Measurements from ENCODE around the gene PRKAG2.

The PRKAG2 gene

GRCh38 chr7:151683615-151684407 lies 193.1 kb downstream of the PRKAG2 start:
- no peak for DNase-seq (ENCODE audit: low read depth in 2 of 3, low spot score in 2 of 3)

DNA sequence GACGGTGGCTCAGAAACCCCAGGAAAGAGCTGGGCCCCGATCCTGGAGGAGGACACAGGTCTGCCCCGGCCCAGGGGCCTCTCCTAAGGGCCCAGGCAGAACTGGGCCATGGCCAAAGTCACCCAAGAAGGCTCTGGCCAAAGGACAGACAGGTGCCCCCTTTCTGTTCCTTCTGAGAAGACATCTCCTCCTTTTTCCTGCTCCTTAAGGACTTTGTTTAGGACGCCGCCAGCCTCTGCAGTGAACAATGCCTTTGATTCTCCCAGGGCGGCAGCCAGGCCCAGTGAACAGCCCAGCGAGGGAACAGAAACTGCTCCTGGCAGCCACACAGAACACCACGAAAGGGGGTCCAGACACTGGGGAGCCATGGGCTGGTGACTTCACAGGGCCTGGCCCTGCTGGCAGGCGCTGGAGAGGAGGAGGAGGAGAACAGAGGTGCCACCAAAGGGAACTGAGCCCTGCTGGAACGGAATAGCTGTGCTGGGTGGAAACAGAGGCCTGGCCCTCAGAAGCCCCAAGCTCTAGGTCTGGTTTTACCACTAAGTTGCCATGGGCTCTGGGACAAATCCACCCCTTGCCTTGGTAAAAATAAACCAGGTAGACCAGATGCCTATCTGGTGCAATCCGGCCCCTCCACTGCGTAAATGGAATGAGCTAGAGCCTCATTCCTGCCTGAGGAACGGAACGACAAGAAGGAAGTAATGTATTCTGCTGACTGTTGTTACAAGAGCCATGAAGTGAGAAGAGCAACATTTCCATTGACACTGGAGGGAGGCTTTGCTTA lies 193.9 kb downstream of the PRKAG2 start:
- DNase-seq (ENCODE audit: low read depth in 2 of 3, low spot score in 2 of 3), result no peak

DNA sequence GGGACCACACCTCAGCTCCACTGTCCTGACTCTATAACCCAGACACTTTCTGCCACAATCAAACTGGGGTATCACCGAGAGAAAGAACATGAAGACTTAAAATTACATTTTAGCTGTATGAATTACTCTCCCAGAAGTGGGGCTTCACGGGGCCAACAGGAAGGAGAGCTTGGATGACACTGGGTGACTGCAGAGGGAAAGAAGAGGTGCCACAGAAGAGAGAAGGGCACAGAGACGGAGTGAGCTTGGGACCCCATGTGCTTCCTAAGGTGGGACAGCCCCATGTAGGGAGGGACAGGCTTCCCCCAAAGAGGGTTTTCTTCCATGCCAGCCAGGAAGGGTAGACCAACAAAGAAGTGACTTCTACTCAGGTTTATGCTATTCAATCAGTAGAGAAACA lies 195.2 kb downstream of the PRKAG2 start:
- DNase-seq (ENCODE audit: low read depth in 2 of 3, low spot score in 2 of 3), result no peak

DNA sequence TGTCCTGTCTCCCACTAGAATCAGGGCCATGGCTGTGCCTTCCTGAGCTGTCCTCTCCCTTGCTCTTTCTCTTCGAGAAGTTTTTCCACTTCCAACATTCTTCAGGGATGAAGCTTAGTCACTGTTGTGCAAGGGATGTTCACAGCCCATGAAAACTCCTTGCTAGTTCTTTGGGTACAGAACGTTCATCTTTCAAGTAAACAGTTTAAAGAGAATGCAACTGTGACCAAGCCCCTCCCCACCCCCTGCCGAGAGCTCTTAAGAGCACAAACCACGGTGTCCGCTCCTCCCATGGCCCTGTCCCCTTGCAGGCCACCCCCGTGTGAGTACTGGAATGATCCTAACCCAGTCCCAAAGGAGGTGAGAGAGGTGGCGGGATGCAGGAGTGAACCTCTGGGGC lies 196.1 kb downstream of the PRKAG2 start:
- DNase-seq (ENCODE audit: low read depth in 2 of 3, low spot score in 2 of 3), result no peak

DNA sequence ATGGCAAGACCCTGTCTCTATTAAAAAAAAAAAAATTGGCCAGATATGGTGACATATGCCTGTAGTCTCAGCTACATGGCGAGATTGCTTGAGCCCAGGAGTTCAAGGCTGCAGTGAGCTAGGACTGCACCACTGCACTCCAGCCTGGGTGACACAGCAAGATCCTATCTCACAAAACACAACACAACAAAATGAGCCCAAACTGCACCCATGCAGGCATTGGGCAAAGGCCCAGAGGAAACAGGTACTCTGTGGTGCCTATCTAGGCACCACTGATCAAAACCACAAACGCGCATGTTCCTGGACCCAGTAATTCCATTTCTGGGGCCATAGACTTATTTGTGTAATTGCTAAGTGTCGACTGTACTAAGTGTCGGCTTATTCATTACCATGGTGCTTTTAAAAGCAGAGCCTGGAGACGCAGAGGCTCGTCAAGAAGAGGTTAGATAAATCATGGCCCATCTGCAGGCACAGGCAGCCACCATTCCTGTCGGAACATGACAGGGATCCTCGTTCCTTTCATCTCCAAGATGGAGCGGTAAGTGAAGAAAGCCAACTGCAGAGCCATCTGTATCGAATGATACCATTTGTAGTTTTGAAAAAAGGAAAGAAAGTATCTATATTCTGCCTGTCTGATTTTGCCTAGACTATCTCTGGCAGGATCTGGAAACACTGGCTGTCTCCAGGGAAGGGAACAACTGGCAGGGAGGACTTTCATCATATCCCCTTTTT lies 196.9 kb downstream of the PRKAG2 start:
- no peak for DNase-seq (ENCODE audit: low read depth in 2 of 3, low spot score in 2 of 3)

GRCh38 chr7:151679071-151679708 lies 197.7 kb downstream of the PRKAG2 start:
- no peak for DNase-seq (ENCODE audit: low read depth in 2 of 3, low spot score in 2 of 3)

DNA sequence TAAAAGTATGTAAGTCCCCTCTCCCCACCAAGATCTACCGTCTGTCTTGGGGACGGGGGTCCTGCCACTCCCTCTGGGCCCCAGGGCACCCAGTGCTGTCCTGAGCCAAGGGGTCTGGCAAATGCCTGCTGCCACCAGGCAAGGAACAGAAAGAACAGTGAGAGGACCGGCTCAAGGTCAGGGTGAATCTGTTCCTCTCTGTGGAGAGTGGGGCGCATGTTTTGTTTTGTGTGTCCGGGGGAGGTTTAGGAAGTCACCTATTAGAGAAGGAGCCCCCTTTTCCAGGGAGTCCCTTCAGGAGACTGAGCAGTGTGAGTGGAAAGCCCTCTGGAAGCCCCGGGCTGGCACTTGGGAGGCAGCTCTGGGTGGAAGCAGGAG lies 198.7 kb downstream of the PRKAG2 start:
- no peak for DNase-seq (ENCODE audit: low read depth in 2 of 3, low spot score in 2 of 3)

DNA sequence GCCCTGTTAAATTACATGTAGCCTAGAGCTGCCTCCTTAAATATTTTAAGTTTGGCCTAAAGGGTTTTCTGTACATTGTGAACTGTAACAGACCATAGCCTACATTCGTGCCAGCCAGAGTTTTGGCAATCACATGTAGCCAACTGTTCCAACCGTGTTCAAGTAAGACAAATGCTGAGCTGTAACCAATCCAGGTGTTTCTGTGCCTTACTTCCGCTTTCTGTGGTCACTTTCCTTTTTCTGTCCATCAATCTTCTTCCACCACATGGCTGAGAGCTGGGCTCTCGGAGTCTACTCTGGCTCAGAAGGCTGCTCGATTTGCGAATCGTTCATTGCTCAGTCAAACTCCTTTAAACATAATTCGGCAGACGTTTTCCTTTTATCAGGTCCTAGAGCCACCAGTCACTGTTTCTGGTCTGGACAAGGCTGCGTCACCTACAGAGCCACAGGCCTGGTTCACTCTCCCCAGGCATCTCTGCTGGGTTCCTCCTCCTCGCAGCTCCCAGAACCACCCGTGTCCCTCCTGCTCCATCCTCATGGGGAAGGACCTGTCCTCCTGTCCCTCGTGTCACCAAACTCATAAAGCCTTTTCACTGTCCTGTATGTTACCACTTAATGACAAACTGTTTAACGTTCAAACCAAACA lies 199.2 kb downstream of the PRKAG2 start:
- no peak for DNase-seq (ENCODE audit: low read depth in 2 of 3, low spot score in 2 of 3)

GRCh38 chr7:151676759-151677158 lies 200.2 kb downstream of the PRKAG2 start:
- DNase-seq (ENCODE audit: low read depth in 2 of 3, low spot score in 2 of 3), result no peak

GRCh38 chr7:151675196-151675920 lies 201.6 kb downstream of the PRKAG2 start:
- no peak for DNase-seq (ENCODE audit: low read depth in 2 of 3, low spot score in 2 of 3)

- no peak for DNase-seq (ENCODE audit: low read depth in 2 of 3, low spot score in 2 of 3)
Observed at GRCh38 chr7:151674161-151674920, 202.6 kb downstream of the PRKAG2 start.

GRCh38 chr7:151673216-151673615 lies 203.7 kb downstream of the PRKAG2 start:
- DNase-seq (ENCODE audit: low read depth in 2 of 3, low spot score in 2 of 3), result no peak

DNA sequence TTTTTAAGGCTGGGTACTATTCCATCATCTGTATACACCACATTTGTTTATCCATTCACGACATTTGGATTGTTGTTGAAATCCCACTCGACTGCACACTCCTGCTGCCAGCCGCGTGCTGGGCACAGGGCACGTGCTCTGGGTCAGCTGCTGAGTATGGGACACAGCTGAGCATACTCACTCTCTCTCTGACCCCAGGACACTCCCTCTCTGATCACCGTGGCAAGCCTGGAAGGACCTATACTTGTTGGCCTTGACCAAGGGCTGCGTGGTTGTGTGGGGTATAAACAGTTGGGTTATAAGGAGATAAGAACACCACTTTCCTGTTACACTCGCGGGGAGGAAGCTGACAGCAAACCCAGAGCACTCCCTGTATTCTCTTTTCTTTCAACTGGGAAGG lies 204.2 kb downstream of the PRKAG2 start:
- no peak for DNase-seq (ENCODE audit: low read depth in 2 of 3, low spot score in 2 of 3)

- no peak for DNase-seq (ENCODE audit: low read depth in 2 of 3, low spot score in 2 of 3)
Observed at GRCh38 chr7:151671514-151671913, 205.4 kb downstream of the PRKAG2 start.

GRCh38 chr7:151669762-151670161 lies 207.2 kb downstream of the PRKAG2 start:
- no peak for DNase-seq (ENCODE audit: low read depth in 2 of 3, low spot score in 2 of 3)

- DNase-seq (ENCODE audit: low read depth in 2 of 3, low spot score in 2 of 3), result no peak
Observed at GRCh38 chr7:151666886-151667285, 210.0 kb downstream of the PRKAG2 start.

GRCh38 chr7:151665368-151665767 lies 211.5 kb downstream of the PRKAG2 start:
- no peak for DNase-seq (ENCODE audit: low read depth in 2 of 3, low spot score in 2 of 3)

GRCh38 chr7:151664268-151664667 lies 212.6 kb downstream of the PRKAG2 start:
- no peak for DNase-seq (ENCODE audit: low read depth in 2 of 3, low spot score in 2 of 3)

GRCh38 chr7:151663382-151664100 lies 213.4 kb downstream of the PRKAG2 start:
- no peak for DNase-seq (ENCODE audit: low read depth in 2 of 3, low spot score in 2 of 3)

All from activated CD8-positive, alpha-beta memory T cell treated with anti-CD3 and anti-CD28 coated beads for 48 hours (primary cell).